NOMO-1 (cell line): ENCODE results near the gene CRMP1.

Experiments
- DNase-seq, 2 experiments: peaks; one replicate each; lab custom pipeline; 2025; ENCODE audit not compliant: unreplicated experiment in 2 of 2; lab: John Stamatoyannopoulos, UW

The CRMP1 gene

GRCh38 chr4:5890063-5890727 is 2.7 kb downstream of the CRMP1 start:
- no peak for DNase-seq

- DNase-seq, result no peak
Measured at GRCh38 chr4:5889002-5889696, 3.7 kb downstream of the CRMP1 start.

DNA sequence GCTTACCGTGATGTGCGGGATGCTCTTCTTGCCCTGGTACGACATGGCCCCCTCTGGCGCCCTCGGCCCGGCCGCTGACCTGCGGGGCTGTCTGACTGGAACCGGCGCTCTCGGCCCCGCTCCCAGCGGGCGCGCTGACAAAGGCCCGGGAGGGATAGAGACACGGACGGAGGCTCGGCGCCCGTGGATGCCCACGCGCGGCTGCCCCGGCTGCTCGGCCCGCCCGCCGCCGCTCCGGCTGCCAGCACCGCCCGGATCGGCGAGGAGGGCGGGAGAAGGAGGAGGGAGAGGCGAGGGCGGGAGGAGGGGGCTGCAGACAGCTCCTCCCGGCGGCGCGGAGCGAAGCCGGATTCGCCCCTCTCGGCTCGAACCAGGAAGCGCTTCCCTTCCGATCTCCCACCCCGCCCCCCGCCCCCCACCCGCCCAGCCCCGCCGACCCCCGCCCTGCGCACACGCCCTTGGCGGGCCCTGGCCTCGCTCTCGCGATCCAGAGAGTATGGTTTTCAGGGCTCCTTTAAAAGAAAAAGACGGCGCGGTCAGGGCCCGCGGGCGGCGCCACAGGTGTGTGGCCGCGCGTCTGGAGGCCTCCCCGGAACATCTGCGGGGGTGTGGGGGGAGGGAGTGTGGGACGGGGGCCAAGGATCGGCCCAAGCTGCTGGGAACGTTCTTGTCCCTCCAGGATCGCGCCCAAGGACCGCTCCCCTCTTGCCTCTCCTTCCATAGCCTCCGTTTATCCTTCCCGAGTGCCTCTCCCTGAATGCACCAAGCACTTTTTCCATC is 4.5 kb downstream of the CRMP1 start:
- DNase-seq, result no peak

GRCh38 chr4:5887361-5888221 is 5.3 kb downstream of the CRMP1 start:
- no peak for DNase-seq

DNA sequence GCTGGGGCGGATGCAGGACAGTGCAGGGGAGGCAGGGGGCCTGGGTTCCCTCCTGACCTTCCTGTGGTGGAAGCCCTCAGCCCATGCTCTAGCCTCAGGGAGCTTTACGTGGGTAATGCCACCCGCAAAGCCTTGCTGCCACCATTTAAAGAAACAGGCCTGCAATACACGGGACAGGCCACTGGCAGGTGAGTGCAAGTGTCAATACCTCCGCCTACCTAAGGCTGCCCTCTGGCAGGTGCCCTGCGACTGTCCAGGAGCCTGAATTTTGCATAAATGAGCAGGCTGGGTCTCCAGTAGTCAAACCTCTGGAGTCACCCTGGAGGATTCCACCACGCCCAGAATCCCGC is 5.9 kb downstream of the CRMP1 start:
- no peak for DNase-seq

DNA sequence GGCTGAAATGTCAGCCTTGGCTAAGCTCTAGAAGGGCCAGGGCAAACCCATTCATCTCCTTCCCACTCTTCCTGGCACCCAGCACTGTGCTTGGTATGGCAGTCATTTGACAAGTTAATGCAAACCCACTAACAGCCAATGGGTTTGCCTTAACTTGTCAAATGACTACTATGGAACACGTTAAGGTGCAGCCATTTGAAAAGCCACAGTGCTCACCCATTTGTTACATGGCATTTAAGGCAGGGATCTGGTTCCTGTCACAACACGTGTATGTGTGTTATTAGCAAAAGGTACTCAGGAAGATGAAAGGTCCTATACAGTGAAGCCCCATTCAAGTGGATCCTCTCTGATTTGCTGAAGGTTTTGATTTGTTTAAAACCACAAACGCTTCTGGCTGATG is 7.2 kb downstream of the CRMP1 start:
- DNase-seq, result no peak

DNA sequence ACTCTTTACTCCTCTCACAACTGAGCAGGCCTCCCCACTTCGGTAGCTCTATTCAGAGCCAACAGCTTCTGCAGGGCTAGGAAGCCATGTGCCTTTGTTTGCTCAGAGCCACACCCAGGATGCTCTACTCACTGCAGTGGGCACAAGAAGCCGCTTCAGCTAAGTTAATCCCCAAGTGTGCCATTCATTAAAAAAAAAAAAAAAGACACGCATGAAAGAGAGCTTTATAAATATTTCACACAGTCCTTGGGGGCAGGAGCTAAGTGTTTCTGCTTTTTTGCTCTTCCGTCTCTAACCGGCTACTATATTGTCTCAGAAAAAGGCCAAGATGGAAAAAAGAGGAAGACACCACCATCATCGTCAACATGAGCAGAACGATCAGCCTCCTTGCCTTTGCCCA is 8.1 kb downstream of the CRMP1 start:
- no peak for DNase-seq

GRCh38 chr4:5883916-5884315 is 9.0 kb downstream of the CRMP1 start:
- DNase-seq, result no peak

DNA sequence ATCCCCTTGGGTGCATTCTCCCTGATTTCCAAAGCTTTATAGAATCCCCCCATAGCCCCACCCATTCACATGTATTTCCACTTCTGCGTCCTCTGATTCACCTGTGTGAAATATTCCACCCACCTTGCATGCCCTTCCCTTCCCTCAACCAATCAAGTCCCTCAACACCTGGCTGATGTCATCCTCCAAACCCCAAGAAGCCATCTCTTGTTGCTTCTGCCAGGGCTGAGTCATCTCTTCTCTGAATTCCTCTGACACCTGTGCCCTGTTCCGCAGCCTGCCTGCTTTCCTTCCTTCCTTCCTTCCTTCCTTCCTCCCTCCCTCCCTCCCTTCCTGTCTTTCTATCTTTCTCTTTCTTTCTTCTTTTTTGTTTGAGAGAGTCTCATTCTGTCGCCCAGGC is 9.9 kb downstream of the CRMP1 start:
- no peak for DNase-seq

DNA sequence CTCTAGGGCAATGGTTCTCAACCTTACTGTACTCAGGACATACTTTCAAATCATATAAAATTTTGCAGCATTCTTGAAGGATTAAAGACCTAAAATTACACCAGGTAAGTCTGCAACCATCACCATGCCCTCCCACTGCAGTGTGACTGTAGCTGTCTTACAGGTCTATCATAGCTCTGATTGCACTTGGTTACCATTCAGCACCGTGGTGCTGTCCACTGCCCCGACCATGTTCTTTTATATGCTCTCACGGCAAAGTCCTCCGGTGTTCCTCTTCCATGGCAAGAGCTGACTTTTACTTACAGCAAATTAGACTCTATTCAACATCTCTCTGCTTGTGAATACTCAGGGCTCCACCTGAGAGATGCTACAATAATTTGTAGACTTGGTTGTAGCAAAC is 11.5 kb downstream of the CRMP1 start:
- DNase-seq, result no peak

- no peak for DNase-seq
Measured at GRCh38 chr4:5878359-5878758, 14.5 kb downstream of the CRMP1 start.

DNA sequence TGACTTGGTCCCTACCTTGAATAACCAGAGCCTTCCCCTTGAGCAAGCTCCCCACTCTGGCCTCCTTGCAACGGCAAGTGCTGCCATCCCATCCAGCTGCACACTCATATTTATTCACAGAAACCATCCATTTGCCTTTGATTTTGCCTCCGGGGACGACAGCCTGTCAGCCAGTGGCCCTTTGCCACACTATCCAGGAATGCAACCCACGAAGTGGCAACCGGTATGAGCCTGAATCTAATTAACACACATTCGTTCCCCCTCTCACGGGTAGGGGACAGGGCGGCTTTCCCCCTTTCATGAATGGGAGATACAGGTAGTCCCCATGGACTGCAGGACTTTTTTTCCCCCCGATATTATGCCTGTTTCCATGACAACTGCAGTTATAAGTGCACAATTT is 15.5 kb downstream of the CRMP1 start:
- DNase-seq, result no peak

DNA sequence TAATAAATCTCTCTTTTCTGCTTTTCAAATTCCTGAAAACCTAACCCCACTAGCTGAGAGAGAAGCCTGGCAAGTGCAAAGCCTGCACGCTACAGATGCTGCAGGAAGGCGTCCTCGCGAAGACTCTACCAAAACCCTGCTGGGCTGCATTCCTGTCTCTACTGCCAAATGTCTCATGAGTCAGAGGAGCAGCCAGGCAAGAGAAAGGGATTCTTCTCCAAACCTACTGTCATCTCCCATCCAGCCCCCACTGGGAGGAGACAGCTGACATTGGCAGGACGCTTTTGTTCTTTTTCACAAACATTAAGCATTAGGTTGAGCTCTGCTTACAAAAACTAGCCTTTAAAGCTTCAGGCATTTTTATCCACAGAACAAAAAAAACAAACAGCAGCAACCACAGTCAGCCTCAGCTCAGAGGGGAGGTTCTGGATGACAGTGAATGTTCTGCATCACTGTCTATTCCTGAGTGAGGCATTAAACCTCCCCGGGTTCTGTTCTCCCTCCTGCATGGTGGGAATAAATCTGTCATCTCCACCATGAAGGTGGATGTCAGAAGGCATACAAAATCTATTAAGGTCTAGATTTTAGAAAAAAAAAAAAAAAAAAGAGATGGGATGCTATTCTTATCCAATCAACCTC is 18.0 kb downstream of the CRMP1 start:
- no peak for DNase-seq

GRCh38 chr4:5870701-5871100 is 22.2 kb downstream of the CRMP1 start:
- no peak for DNase-seq

DNA sequence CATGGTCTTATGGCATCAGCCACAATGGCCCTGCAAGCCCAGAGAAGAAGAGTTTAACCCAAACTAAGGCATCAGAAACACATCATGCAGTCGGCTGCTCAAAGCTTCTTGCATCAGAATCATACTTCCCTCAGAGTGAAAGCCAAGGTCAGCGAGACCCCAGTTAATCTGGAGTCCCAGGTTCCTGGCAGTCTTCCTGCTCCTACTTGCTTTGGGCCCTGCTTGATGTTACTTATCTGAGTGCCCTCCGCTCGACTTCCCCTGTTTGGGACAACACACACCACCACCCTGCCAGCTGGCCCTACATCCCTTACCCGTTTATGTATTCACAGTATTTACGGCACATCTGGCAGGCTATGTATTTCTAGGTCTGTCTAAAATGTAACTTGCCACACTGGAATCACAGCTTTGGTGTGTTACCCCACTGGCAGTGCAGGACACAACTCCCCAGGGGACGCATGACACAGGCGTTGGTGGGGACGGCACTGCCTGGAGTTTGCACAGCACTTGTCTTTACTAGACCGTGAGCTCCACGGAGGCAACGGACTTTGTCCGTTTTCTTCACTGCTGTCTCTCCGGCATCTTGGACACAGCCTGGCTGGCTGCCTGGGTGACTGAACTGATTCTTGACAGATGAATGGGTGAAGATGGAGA is 22.8 kb downstream of the CRMP1 start:
- no peak for DNase-seq

DNA sequence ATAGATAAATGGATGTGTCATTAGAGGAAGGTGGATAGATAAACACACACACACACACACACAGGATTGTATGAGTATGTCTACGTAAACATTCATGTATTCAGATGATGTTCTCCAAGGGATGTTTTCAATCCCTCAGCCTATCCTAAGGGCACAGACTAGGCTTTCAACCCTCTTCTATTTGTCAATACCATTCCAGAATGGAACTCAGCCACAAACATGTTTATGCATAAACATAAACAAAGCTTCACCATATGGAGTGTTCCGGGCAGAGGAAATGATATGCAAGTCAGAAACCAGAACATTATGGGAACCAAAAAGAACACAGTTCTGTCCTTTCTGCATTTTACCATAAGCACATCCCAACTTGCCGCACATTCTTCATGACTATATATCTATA is 25.0 kb downstream of the CRMP1 start:
- DNase-seq, result no peak

GRCh38 chr4:5866841-5867813 is 25.8 kb downstream of the CRMP1 start:
- DNase-seq, result no peak

GRCh38 chr4:5865896-5866599 is 26.8 kb downstream of the CRMP1 start:
- DNase-seq, result no peak
